Left renal cortex interstitium (tissue), 4 donors: ENCODE data around the gene PASK. TPM values are rescaled to one million over a fixed set of nuclear protein-coding genes. Genes with fewer than 3 reads are reported as not detected.

ENCODE experiments used
- DNase-seq, 4 donors: peaks; one replicate each; pipeline ENCODE4 v3.0.0-alpha.2; 2013; ENCODE audit warnings: low read depth in 4 of 4, low spot score in 2 of 4, missing footprints in 1 of 4
- polyA plus RNA-seq, 4 donors: library from polyadenylated mRNA; unstranded; fragments of 120-200 nt; gene quantifications; one replicate each; pipeline ENCODE4 v1.2.1, GENCODE V29; 2013; ENCODE audit not compliant: insufficient read length in 4 of 4

The PASK gene
- polyA plus RNA-seq, 4 donors: 10.3 to 26.7 (median 17.3) TPM

- DNase-seq: no peak
Measured at GRCh38 chr2:241130316-241130715, 19.0 kb downstream of the PASK start.

DNA sequence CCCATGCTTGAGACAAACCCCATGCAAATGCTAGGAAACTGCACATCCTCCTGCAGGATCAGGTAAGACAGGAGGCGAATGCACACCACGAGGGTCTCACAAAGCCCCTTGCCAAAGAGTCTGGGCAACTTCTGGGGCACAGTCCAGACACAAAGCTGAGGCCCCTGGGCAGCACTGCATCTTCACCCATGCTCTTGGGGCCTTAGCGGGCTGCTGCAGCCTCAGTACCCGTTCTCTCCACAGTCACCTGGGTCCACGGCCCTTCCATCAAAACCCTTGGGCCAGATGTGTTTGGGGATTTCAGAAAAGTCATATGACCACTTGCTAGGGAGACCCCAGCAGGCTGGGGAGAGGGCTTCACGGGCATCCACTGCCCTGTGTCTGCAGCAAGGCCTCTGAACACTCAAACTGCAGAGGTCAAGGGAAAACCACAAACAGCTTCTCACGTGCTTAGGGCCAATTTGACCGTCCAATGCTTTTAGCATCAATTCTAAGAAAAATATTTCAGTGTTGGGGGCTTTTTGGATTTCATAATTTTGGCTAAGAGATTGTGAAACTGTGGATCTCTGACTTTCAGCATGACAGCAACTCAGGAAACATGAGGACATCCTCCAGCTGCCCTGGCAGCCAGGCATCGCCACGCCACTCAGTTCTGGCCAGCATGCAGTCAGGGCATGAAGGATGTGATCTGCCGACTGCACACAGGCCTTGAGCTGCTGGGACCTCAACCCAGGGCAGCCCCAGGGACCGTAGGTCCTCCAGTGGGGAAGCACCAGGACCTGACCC, 20.0 kb downstream of the PASK start:
- no peak for DNase-seq

- DNase-seq: no peak
Measured at GRCh38 chr2:241128266-241128665, 21.0 kb downstream of the PASK start.

DNA sequence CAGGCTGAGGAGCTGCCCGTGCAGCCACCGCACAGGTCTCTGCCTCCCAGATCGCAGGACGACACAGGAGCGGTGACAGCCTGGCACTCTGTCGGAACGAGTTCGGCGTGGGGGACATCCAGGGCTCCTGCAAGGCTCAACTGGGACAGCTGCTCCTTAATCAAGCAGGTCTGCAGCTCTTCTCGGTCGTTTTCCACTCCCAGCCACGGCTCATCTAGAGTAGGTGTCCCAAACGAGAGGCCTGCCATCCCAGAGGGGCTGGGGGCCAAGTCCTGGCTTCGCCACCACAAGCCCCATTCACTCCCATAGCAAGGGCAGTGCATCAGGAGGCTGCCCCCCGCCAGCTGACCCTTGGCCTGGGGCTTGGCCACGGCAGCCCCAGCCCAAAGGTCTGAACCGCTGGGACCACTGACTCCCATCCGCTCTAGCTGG, 22.5 kb downstream of the PASK start:
- DNase-seq: no peak

GRCh38 chr2:241126201-241126611, 23.1 kb downstream of the PASK start:
- no peak for DNase-seq

DNA sequence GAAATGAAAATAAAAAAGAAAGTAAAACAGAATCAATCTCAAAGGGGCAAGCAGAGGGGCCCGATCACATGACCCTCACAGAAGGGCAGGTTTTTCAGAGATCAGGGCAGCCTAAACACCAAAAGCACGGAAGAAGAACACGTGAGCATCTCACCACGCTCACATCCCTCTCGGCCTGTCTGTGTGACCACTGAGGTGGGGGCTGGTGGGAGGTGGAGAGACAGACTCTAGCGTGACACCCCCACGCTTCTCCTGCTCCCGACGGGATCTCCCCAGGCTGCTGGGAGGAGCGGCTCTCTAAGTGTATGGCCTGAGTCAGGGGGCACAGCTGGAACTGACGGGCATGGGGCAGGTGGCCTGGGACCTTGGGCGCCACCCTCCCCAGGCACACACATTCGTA, 23.6 kb downstream of the PASK start:
- DNase-seq: no peak

DNA sequence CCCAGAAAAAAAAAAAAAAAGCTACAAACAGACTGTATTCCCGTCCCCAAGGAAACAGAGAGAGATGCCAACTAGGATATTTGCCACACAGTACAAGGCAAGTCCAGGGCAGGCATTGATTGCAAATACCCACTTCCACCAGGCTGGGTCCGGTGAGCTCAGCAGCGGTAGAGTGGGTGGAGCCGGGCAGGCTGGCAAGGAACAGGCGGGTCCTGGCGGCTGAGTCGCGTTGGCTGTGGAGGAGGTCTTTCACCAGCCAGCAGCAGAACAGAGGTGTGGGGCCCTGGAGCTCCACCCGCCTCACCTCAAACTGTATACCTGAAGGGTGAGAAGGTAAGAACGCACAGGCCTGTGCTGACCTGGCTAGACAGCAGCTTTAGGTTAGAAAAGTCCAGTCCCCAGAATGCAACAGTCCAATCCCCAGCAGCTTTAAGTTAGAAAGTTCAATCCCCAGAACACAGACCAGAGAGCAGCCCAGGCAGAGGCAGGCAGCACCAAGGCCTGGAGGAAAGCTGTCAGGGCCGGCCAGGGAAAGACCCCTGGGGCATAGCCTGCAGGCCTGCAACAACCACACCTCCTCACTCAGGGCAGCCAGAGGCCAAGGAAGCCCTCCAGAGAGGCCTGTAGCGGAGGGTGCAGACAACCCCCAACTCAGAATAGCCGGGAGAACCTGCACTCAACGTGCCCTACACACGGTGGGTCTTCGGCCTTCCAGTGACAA, 25.3 kb downstream of the PASK start:
- no peak for DNase-seq

GRCh38 chr2:241122376-241123002, 26.8 kb downstream of the PASK start:
- no peak for DNase-seq

DNA sequence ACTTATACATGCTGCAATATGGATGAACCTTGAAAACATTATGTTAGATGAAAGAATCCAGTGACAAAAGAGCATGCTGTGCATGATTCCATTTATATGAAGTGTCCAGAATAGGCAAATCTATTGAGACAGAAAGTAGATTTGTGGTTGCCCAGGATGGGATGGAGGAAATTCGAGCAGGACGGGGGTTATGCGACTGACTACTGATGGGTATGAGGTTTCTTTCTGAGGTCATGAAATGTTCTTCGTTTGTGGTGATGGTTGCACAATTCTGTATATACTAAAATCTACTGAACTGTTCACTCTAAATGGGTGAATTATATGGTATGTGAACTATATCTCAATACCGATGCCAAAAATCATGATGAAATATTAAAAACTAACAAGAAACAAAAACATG, 28.3 kb downstream of the PASK start:
- no peak for DNase-seq

DNA sequence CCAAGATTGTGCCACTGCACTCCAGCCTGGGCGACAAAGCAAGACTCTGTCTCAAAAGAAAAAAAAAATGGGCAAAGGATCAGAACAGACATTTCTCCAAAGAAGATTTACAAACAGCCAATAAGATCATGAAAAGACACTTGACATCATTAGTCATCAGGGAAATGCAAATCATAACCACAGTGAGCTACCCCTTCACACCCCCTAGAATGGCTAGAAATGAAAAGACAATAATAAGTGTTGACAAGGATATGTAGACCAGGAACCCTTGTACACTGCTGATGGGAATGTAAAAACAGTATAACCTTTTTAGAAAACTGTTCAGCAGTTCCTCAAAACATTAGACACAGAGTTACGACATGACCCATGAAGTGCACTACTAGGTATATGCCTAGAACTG, 28.8 kb downstream of the PASK start:
- DNase-seq: no peak

DNA sequence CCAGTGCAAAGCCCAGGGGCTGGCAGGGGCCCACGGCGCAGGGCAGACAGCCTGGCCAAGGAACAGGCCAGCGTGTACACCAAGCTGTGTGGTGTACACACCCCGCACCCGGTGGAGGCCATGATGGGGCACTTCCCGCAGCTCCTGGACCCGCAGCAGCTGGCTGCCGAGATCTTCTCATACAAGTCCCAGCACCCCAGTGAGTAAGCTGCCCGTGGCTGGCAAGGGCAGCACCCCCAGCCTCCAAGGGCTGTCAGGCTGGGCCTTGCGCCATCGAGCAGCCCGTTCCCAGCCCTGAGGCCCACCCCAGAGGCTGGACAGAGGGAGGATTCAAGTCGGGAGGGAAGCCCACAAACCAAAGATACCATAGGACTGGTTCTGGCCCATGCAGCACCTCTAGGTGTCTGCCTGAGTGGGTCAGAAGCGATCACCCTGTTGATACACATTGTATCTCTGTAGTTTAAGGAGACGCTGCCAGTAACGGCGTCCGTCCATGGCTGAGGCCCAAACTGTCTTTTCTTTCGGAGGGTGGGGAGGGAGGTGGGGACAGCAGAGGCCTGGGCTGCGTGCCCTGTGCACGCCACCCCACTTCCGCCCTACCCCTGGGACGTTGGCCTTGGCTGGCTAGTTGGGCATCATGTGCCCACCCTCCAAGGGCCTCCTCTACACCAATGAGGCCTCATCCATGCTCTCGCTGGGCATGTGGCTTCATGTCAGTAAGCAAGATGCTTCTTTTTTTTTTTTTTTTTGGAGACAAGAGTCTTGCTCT, 30.4 kb downstream of the PASK start:
- no peak for DNase-seq

- no peak for DNase-seq
Measured at GRCh38 chr2:241116606-241117560, 32.4 kb downstream of the PASK start.

DNA sequence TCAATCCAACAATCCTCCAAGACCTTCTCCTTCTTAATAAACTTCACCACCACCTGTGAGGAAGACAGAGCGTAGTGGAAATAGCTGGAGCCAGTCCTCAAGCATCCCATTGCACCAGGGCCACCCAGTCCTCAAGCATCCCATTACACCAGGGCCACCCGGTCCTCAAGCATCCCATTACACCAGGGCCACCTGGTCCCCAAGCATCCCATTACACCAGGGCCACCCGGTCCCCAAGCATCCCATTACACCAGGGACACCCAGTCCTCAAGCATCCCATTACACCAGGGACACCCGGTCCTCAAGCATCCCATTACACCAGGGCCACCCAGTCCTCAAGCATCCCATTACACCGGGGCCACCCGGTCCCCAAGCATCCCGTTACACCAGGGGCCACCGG, 33.9 kb downstream of the PASK start:
- DNase-seq: no peak

GRCh38 chr2:241114836-241115235, 34.4 kb downstream of the PASK start:
- DNase-seq: no peak

- DNase-seq: no peak
Measured at GRCh38 chr2:241112592-241112991, 36.7 kb downstream of the PASK start.

DNA sequence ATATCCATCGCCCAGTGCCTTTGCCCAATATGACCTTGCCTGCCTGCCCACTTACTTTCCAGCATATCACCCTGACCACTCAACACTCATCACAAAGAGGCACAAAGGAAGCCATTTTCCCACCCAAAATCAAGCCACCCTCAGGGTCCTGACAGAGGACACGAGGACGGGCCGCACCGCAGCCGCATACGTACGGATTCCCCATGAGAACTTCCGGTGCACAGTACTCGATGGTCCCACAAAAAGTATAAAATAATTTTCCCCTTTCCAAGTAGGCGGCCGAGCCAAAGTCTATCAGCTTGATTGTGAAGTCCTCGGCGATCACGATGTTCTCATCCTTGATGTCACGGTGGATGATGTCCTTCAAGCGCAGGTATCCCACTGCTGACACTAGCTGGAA, 37.2 kb downstream of the PASK start:
- no peak for DNase-seq

GRCh38 chr2:241111440-241111805, 37.8 kb downstream of the PASK start:
- DNase-seq: no peak

DNA sequence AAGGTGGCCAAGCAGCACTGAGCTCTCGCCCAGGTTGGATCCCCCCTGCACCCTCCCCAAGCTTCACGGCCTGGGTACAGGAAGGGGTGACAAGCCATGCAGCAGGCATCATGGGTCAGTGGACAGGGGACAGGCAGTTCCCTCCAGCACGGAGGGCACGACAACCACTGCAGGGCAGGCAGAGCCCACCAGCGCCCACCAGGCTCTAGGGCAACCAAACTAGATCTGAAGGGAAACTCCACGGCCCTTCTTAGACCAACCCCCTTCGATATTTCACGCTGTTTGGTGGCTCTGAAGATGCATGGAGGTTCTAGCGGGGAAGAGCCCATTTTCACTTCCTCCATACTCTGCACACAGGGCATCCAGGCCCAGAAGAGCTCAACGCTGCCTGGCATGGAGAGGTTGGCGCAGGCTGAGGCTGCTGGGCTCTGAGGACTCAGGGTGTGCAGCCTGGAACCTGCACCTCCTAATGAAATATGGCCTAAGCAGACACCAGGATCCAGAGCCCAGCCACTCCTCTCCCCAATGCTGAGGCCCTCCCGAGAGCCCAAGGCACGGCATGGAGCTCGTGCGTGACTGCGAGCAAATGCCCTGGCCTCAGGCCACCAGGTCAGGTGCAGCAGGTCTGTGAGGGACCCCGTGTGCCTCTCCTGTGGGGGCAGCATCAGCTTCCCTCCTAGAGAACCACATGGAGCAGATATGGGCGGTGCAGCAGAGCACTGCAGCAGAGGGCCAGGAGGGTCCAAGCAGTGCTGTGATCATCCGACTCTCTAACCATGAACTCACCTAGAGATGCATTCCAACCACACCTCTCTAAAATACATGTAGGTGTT, 38.4 kb downstream of the PASK start:
- DNase-seq: no peak

DNA sequence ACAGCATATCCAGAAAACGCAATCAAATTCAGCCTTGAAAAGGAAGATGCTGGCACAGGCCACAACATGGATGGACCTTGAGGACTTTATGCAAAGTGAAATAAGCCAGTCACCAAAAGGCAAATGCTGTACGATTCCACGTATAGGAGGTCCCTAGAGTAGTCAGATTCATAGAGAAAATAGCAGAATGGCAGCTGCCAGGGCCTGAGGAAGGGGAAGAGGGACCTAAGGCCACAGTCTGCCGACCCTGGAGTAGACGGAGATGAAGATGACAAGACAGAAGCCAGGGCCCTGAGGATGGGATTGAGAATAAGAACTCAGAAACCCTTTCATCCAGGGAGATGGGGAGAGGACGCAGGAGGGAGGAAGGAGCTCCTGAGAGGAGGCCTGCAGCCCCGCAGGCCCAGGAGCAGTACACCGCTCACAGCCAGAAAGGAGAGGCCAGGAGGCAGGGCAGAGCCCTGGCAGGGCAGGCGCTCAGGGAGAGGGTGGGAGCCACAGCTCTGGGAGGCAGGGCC, 39.1 kb downstream of the PASK start:
- DNase-seq: no peak
